Upper lobe of left lung (tissue), 4 donors: ENCODE results near the gene GATA3.

Source experiments
- CTCF ChIP-seq, 6 experiments: fragments of 450-650 bp in 4 of 6; fragments of 200-600 bp in 2 of 6; sonication (generic) in 2 of 6; IDR thresholded peaks; one replicate each; pipeline ENCODE4 v1.5.1; 2016 to 2019; ENCODE audit warnings: antibody characterized with exemption in 6 of 6
- EP300 ChIP-seq, 4 donors: sonication (generic); formaldehyde crosslinking; IDR thresholded peaks; one replicate each; pipeline ENCODE4 v1.5.1; 2017; ENCODE audit warnings: antibody characterized with exemption in 4 of 4, control low read depth in 2 of 4
- POLR2A ChIP-seq, 4 donors: fragments of 450-650 bp; IDR thresholded peaks; one replicate each; pipeline ENCODE4 v1.5.1; 2016 to 2017; ENCODE audit warnings: antibody characterized with exemption in 4 of 4, mild to moderate bottlenecking in 2 of 4
- POLR2AphosphoS5 ChIP-seq, 2 donors: sonication (generic); formaldehyde crosslinking; IDR thresholded peaks; one replicate each; pipeline ENCODE4 v1.5.1; 2017; ENCODE audit warnings: antibody characterized with exemption in 2 of 2

GRCh38 chr10:8114741-8115617 lies 60.5 kb downstream of the GATA3 start:
- TF ChIP-seq CTCF (IDR thresholded peaks at IDR 0.05), result no peak
- TF ChIP-seq POLR2AphosphoS5 (IDR thresholded peaks at IDR 0.05), result no peak
- no peak for TF ChIP-seq EP300 (IDR thresholded peaks at IDR 0.05)
- TF ChIP-seq POLR2A (IDR thresholded peaks at IDR 0.05), result no peak
